ENCODE measurements around the gene LRMDA.

LRMDA gene

GRCh38 chr10:76195654-76196390 lies 764.4 kb downstream of the LRMDA start:
- 74% methylated on average over 3 of the region's 3 CpGs for WGBS
- no peaks in the 10 kb centered on the region for H3K27me3 ChIP-seq (ENCODE audit: control insufficient read depth in 1 of 2, insufficient read depth in 1 of 2, low read length in 2 of 2)

GRCh38 chr10:76197293-76197692 lies 765.9 kb downstream of the LRMDA start:
- no peaks in the 10 kb centered on the region for H3K36me3 ChIP-seq (ENCODE audit: control insufficient read depth in 1 of 2, insufficient read depth in 2 of 2, low read depth in 1 of 2, low read length in 2 of 2)
- no peak overlapping the region for H3K14ac ChIP-seq (ENCODE audit: low read length in 2 of 2)
- H4K8ac ChIP-seq (ENCODE audit: low read length), result no peak overlapping the region
- no peaks in the 10 kb centered on the region for H3K9me3 ChIP-seq (ENCODE audit: control insufficient read depth, low read length)
- no peak overlapping the region for H3K4ac ChIP-seq (ENCODE audit: low read depth in 1 of 2, low read length in 2 of 2)
- H4K91ac ChIP-seq (ENCODE audit: low read length), result no peak overlapping the region
- no peaks in the 10 kb centered on the region for H3K4me1 ChIP-seq (ENCODE audit: control insufficient read depth, insufficient read depth, low read depth, low read length)
- H3K4me2 ChIP-seq (ENCODE audit: low read length, poor library complexity, severe bottlenecking), result no peak overlapping the region
- H3K9ac ChIP-seq (ENCODE audit: low read length), result no peak overlapping the region
- H3K79me1 ChIP-seq (replicated peaks; ENCODE audit: low read length, poor library complexity, severe bottlenecking), result no peaks in the 10 kb centered on the region
- no peak overlapping the region for H3K23ac ChIP-seq (ENCODE audit: low read length in 2 of 2)
- no peak overlapping the region for H2AFZ ChIP-seq (ENCODE audit: low read depth, low read length)
- no peak overlapping the region for H2BK12ac ChIP-seq (ENCODE audit: low read length in 2 of 2)
- H3K27me3 ChIP-seq (ENCODE audit: control insufficient read depth in 1 of 2, insufficient read depth in 1 of 2, low read length in 2 of 2), result no peaks in the 10 kb centered on the region
- no peak overlapping the region for H2BK15ac ChIP-seq (ENCODE audit: low read depth, poor library complexity, severe bottlenecking)
- 96% methylated on average over 4 of the region's 4 CpGs for WGBS
- no peak overlapping the region for H2AK5ac ChIP-seq (ENCODE audit: low read length, severe bottlenecking)
- H2BK5ac ChIP-seq (ENCODE audit: low read depth, low read length, poor library complexity, severe bottlenecking), result no peak overlapping the region
- H3K18ac ChIP-seq (ENCODE audit: low read depth in 1 of 2, low read length in 2 of 2), result no peak overlapping the region
- DNase-seq, result no peak
- no peak overlapping the region for H3K27ac ChIP-seq (ENCODE audit: low read length, poor library complexity, severe bottlenecking)
- no peak overlapping the region for H2BK120ac ChIP-seq (ENCODE audit: low read depth, low read length)
- H3K4me3 ChIP-seq (ENCODE audit: insufficient read depth in 1 of 2, low read depth in 1 of 2, low read length in 2 of 2), result no peak overlapping the region

More at GRCh38 chr10:76195654-76196390, 764.4 kb downstream of the LRMDA start:
- Histone ChIP-seq H2BK12ac (ENCODE audit: low read length in 2 of 2) (peak overlapping the region in 1 of 2 experiments; percentile 37), H3K79me1 (replicated peaks; ENCODE audit: low read length, poor library complexity, severe bottlenecking) (no peaks in the 10 kb centered on the region), H2BK120ac (ENCODE audit: low read depth, low read length) (no peak overlapping the region), H2AK5ac (ENCODE audit: low read length, severe bottlenecking) (no peak overlapping the region), H3K23ac (ENCODE audit: low read length in 2 of 2) (no peak overlapping the region), H3K18ac (ENCODE audit: low read depth in 1 of 2, low read length in 2 of 2) (peak overlapping the region; percentile 34 to 55), H4K8ac (ENCODE audit: low read length) (no peak overlapping the region), H2BK15ac (ENCODE audit: low read depth, poor library complexity, severe bottlenecking) (no peak overlapping the region), H3K14ac (ENCODE audit: low read length in 2 of 2) (no peak overlapping the region), H4K91ac (ENCODE audit: low read length) (no peak overlapping the region), H3K4me1 (ENCODE audit: control insufficient read depth, insufficient read depth, low read depth, low read length) (no peaks in the 10 kb centered on the region), H3K27ac (ENCODE audit: low read length, poor library complexity, severe bottlenecking) (no peak overlapping the region), H3K9me3 (ENCODE audit: control insufficient read depth, low read length) (no peaks in the 10 kb centered on the region), H2AFZ (ENCODE audit: low read depth, low read length) (no peak overlapping the region), H3K4me2 (ENCODE audit: low read length, poor library complexity, severe bottlenecking) (no peak overlapping the region), H3K36me3 (ENCODE audit: control insufficient read depth in 1 of 2, insufficient read depth in 2 of 2, low read depth in 1 of 2, low read length in 2 of 2) (no peaks in the 10 kb centered on the region), H3K9ac (ENCODE audit: low read length) (no peak overlapping the region), H3K4ac (ENCODE audit: low read depth in 1 of 2, low read length in 2 of 2) (peak overlapping the region in 1 of 2 experiments; percentile 68), H3K4me3 (ENCODE audit: insufficient read depth in 1 of 2, low read depth in 1 of 2, low read length in 2 of 2) (no peak overlapping the region), H2BK5ac (ENCODE audit: low read depth, low read length, poor library complexity, severe bottlenecking) (no peak overlapping the region)
- peak; percentile 41 for DNase-seq

- no peak overlapping the region for H3K4me2 ChIP-seq (ENCODE audit: low read length, poor library complexity, severe bottlenecking)
- H3K27me3 ChIP-seq (ENCODE audit: control insufficient read depth in 1 of 2, insufficient read depth in 1 of 2, low read length in 2 of 2), result no peaks in the 10 kb centered on the region
- H3K9ac ChIP-seq (ENCODE audit: low read length), result no peak overlapping the region
- H3K36me3 ChIP-seq (ENCODE audit: control insufficient read depth in 1 of 2, insufficient read depth in 2 of 2, low read depth in 1 of 2, low read length in 2 of 2), result no peaks in the 10 kb centered on the region
- H2BK12ac ChIP-seq (ENCODE audit: low read length in 2 of 2), result no peak overlapping the region
- no peak overlapping the region for H2BK15ac ChIP-seq (ENCODE audit: low read depth, poor library complexity, severe bottlenecking)
- H3K4ac ChIP-seq (ENCODE audit: low read depth in 1 of 2, low read length in 2 of 2), result no peak overlapping the region
- H3K18ac ChIP-seq (ENCODE audit: low read depth in 1 of 2, low read length in 2 of 2), result peak overlapping the region in 1 of 2 experiments; percentile 28
- H3K14ac ChIP-seq (ENCODE audit: low read length in 2 of 2), result no peak overlapping the region
- no peak overlapping the region for H2AFZ ChIP-seq (ENCODE audit: low read depth, low read length)
- no peak overlapping the region for H3K4me3 ChIP-seq (ENCODE audit: insufficient read depth in 1 of 2, low read depth in 1 of 2, low read length in 2 of 2)
- no peaks in the 10 kb centered on the region for H3K4me1 ChIP-seq (ENCODE audit: control insufficient read depth, insufficient read depth, low read depth, low read length)
- no peak overlapping the region for H4K8ac ChIP-seq (ENCODE audit: low read length)
- no peak overlapping the region for H2BK120ac ChIP-seq (ENCODE audit: low read depth, low read length)
- no peak overlapping the region for H2BK5ac ChIP-seq (ENCODE audit: low read depth, low read length, poor library complexity, severe bottlenecking)
- WGBS, result 89% methylated on average over 3 of the region's 4 CpGs
- no peak overlapping the region for H3K23ac ChIP-seq (ENCODE audit: low read length in 2 of 2)
- no peaks in the 10 kb centered on the region for H3K79me1 ChIP-seq (replicated peaks; ENCODE audit: low read length, poor library complexity, severe bottlenecking)
- DNase-seq, result no peak
- no peaks in the 10 kb centered on the region for H3K9me3 ChIP-seq (ENCODE audit: control insufficient read depth, low read length)
- no peak overlapping the region for H3K27ac ChIP-seq (ENCODE audit: low read length, poor library complexity, severe bottlenecking)
- no peak overlapping the region for H2AK5ac ChIP-seq (ENCODE audit: low read length, severe bottlenecking)
- H4K91ac ChIP-seq (ENCODE audit: low read length), result no peak overlapping the region
Measured at GRCh38 chr10:76198287-76199035, 767.0 kb downstream of the LRMDA start.

GRCh38 chr10:76201962-76202361 lies 770.5 kb downstream of the LRMDA start:
- no peaks in the 10 kb centered on the region for H3K9me3 ChIP-seq (ENCODE audit: control insufficient read depth, low read length)
- no peak overlapping the region for H2AFZ ChIP-seq (ENCODE audit: low read depth, low read length)
- H2AK5ac ChIP-seq (ENCODE audit: low read length, severe bottlenecking), result no peak overlapping the region
- no peak overlapping the region for H2BK15ac ChIP-seq (ENCODE audit: low read depth, poor library complexity, severe bottlenecking)
- no peak overlapping the region for H3K23ac ChIP-seq (ENCODE audit: low read length in 2 of 2)
- WGBS, result 91% methylated on average over 4 of the region's 4 CpGs
- H3K9ac ChIP-seq (ENCODE audit: low read length), result peak overlapping the region; percentile 47
- no peak overlapping the region for H3K27ac ChIP-seq (ENCODE audit: low read length, poor library complexity, severe bottlenecking)
- no peak overlapping the region for H4K91ac ChIP-seq (ENCODE audit: low read length)
- H3K14ac ChIP-seq (ENCODE audit: low read length in 2 of 2), result no peak overlapping the region
- no peak overlapping the region for H3K4ac ChIP-seq (ENCODE audit: low read depth in 1 of 2, low read length in 2 of 2)
- no peak overlapping the region for H2BK120ac ChIP-seq (ENCODE audit: low read depth, low read length)
- H3K4me2 ChIP-seq (ENCODE audit: low read length, poor library complexity, severe bottlenecking), result no peak overlapping the region
- peak overlapping the region in 1 of 2 experiments; percentile 49 for H2BK12ac ChIP-seq (ENCODE audit: low read length in 2 of 2)
- no peaks in the 10 kb centered on the region for H3K79me1 ChIP-seq (replicated peaks; ENCODE audit: low read length, poor library complexity, severe bottlenecking)
- H3K18ac ChIP-seq (ENCODE audit: low read depth in 1 of 2, low read length in 2 of 2), result peak overlapping the region in 1 of 2 experiments; percentile 30
- H3K4me3 ChIP-seq (ENCODE audit: insufficient read depth in 1 of 2, low read depth in 1 of 2, low read length in 2 of 2), result no peak overlapping the region
- H3K36me3 ChIP-seq (ENCODE audit: control insufficient read depth in 1 of 2, insufficient read depth in 2 of 2, low read depth in 1 of 2, low read length in 2 of 2), result no peaks in the 10 kb centered on the region
- no peak overlapping the region for H2BK5ac ChIP-seq (ENCODE audit: low read depth, low read length, poor library complexity, severe bottlenecking)
- H3K27me3 ChIP-seq (ENCODE audit: control insufficient read depth in 1 of 2, insufficient read depth in 1 of 2, low read length in 2 of 2), result no peaks in the 10 kb centered on the region
- H3K4me1 ChIP-seq (ENCODE audit: control insufficient read depth, insufficient read depth, low read depth, low read length), result no peaks in the 10 kb centered on the region
- H4K8ac ChIP-seq (ENCODE audit: low read length), result no peak overlapping the region
- DNase-seq, result no peak

Data from mesenchymal stem cell (in vitro differentiated cells and primary cell).